HG03354 (cell line): ENCODE measurements around the gene KRTAP10-11.
"Not testable (repeated sequence)": the region's sequence is repeated elsewhere in the genome, so short reads cannot be mapped to it uniquely, and the experiment has no call there.

ENCODE experiments used
- ATAC-seq: cut with Tn5 transposase; IDR thresholded peaks from one replicate; pipeline ENCODE4 v1.9.1; 2021; ENCODE audit warnings: mild to moderate bottlenecking; ENCODE audit not compliant: unreplicated experiment, poor library complexity, severe bottlenecking

The KRTAP10-11 gene

DNA sequence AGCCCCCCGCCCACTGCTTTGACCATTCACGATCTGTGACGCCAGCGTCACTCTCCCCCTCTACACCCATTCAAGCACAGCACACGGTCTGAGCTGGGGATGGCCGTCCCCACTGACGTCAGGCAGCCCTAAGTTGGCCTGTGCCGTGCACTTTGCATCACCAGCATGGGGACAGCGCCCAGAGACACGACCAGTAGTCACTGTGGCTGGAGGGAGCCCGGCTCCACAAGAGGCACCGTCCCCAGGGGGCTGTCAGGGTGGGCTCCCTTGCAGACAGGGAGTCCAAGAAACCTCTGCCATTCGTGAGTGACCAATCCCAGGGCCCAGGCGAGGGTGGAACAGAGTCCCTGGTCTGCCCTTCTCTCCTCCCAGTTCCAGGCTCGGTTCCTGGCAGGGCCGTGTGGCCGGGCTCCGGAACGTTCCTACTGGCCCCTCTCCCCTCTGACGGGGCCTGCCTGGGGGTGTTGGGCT is 32.0 kb upstream of the KRTAP10-11 start:
- ATAC-seq = no peak

DNA sequence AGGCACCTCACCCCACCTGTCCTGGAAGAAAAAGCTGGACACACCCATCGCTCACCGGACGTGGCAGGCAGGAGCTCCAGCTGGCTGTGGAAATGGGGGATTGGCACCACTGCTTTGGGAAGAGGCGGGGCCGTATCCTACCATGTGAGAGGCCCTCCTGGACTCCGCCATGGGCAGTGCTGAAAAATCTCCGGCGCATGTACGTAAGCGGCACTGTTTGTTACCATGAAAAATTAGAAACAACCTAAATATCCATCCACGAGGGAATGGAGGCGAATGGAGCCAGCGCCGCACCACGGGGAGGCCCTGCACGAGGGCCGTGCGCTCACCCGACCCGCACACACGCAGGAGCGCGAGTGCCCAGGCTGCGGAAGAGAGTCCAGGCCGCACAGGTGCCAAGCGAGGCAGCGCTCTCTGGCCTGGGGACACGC is 31.2 kb upstream of the KRTAP10-11 start:
- ATAC-seq = no peak

DNA sequence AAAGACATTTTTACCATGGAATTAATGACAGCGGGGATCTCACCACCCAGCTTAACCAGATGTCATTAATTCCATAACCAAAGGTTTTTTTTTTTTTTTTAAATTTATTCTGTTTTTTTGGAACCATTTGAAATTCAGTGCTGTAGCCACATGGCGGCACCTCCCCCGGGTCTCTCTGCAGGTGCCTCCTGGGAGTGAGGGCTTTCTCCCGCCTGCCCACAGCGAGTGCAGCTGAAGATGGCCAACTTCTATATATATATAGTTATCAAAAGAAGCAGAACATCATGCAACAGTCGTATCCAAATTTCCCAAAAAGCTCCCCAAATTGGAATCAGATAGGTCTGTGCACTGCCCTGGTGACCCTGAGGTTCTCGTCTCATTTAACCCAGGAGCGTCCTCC is 30.7 kb upstream of the KRTAP10-11 start:
- no peak for ATAC-seq

DNA sequence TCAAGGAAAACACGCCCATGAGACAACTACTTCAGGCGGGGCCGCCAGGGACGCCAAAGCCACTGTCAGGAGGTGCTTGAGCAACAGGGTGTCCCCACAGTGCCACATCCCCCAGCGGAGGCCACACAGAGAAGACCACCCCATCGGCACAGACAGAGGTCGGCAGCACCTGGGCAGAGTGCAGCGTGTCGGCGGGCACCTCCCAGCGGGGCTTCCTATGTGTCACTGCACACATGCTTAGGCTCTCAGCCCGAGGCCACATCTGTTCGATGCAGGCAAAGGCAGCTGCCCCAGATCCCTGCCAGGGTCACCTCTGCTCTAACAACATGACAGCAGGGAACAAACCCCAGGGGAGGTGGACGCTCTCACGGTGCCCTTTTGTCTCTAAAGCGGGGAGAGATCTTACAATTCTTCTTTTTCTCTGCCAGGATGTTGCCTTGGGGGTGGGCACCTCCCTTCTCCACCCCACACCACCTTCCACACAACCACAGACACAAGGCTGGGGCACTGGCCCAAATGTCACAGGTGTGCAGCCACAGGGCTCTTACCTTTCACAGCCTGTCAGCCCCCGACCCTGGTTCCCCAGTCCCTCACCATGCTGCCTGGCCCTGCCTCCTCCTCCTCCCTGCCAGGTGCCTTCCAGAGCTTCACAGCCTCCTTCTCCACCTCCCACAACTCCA is 30.2 kb upstream of the KRTAP10-11 start:
- ATAC-seq = no peak

DNA sequence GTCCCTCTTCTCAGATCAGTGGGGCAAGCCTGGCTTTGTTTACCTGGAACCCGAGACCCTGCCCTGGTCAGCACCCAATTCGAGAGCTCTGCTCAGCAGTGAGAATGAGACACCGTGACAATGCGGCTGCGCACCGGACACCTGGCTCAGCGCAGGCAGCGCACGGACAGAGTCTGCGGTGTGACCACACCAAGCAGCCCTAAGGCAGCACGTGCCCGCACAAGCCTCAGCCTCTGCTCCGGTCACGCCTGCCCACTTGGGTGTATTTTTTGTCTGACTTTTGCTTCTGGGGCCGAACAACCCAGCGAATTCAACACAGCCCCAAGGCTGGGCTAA is 29.7 kb upstream of the KRTAP10-11 start:
- no peak for ATAC-seq

DNA sequence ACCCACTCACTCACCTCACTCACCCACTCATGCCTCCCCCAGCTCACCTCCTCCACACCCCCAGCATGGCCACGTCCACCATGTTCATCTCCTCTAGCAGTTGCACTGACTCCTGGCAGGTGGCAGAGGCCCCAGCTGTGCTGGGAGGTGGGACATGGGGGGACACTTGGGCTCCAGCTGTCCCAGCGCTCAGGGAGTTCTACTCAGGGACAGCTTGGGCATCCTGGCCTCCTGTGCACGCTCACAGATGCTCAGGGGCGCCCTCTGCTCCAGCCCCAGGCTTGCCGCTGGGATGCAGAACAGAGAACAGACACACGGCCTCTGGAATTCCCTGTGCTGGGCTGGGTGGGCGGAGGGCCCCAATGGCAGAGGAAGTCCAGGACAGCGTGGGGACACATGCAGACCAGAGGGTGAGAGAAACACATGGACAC is 29.1 kb upstream of the KRTAP10-11 start:
- ATAC-seq = no peak

DNA sequence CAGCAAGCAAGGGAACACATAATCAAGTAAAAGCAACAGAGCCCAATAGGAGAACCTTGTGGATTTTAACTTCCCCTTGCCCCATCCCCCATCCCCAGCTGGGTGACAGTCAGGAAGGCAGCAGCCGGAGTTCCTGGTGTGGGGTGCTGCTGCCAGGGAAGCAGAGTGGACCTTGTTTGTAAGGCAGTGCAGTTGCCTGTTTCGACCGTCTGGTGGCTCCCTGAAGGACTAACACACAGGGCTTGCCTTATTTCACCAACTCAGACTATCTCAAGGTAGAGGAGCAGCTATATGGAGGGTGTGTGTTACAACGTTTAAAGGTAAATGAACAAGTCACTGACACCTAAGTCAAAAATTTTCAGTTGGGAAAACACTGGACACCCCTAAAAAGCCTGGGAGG is 27.7 kb upstream of the KRTAP10-11 start:
- no peak for ATAC-seq

DNA sequence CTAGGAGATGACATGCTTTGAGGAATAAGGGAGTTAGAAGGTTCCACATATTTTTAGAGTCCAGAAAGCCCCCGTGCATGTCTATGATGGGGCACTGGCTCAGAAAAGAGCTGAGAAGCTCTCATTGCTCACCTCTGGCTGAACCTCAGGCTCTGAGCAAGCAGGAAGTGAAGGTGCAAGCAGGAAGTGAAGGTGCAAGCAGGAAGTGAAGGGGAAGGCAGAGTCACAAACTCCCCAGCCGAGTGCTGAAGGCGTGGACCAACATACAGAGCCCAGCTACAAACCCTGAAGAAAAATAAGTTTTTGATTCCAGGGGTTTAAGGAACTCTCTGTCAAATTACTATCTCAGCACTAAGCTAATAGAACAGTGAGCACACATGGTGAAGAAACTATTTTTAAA is 27.3 kb upstream of the KRTAP10-11 start:
- no peak for ATAC-seq

DNA sequence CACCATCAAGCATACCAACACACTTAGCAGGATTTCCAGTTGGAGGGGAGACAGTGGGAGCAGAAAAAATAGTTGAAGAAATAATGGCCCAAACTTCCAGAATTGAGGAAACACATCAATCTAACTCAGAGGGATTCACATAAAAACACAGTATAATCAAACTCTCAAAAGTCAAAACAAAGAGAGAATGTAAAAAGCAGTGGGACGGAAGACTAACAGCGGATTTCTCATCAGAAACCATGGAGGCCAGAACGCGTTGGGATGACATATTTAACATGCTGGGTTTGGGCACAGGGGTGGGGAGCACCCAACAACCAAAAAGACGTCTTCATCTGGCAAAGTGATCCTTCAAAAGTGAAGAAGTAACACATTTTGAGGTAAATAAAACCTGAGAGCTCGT is 26.3 kb upstream of the KRTAP10-11 start:
- no peak for ATAC-seq

DNA sequence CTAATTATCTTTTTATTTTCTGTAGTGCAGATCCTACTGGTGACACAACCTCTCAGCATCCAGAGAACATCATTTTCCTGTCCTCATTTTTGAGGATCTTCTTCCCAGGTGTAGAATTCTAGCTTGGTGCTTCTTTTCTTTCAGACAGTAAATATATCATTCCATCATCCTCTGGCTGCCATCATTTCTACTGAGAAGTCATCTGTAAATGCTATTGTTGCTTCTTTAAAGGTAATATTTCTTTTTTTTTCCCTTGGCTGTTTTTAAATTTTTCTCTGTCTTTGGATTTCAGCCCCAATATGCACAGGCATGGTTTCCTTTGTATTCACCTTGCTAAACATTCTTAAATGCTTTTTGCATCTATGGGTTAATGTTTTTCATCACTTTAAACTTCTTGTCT is 22.6 kb upstream of the KRTAP10-11 start:
- ATAC-seq = no peak

DNA sequence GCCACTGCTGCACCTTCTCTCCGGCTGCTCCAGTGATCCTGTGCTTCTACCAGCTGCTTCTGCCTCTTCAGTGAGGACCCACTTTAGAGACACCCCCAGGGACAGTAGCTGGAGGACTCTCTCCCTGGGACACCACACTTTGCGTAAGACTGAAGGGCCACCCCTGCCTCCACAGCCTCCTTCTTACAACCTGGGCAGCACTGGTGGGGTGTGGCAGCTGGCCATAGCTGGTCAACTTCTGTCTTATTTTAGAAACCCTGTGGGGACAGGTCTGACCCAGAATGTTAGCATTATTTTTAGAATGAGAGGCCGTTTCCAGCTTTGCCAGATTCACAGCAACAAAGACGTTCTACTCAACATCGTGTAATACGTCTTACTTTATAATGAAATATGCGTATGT is 20.5 kb upstream of the KRTAP10-11 start:
- ATAC-seq = no peak

DNA sequence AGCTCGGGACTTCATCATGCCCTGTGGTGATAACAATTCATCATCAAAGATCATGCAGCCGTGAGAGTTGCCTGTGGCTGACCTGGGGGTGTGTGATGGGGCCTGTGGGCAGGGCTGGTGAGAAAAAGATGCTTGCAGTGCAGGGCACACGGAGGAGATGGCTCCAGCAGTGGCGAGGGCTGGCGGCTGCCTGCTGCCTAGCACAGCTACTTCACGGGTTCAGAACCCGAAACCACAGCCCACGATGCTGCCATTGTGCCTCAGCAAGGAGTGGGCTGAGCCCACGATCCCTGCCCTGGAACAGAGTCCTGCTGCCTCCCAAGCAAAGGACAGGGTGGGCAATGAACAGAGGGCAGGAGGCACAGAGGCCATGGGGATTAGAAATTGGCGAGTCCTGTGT is 20.0 kb upstream of the KRTAP10-11 start:
- no peak for ATAC-seq

DNA sequence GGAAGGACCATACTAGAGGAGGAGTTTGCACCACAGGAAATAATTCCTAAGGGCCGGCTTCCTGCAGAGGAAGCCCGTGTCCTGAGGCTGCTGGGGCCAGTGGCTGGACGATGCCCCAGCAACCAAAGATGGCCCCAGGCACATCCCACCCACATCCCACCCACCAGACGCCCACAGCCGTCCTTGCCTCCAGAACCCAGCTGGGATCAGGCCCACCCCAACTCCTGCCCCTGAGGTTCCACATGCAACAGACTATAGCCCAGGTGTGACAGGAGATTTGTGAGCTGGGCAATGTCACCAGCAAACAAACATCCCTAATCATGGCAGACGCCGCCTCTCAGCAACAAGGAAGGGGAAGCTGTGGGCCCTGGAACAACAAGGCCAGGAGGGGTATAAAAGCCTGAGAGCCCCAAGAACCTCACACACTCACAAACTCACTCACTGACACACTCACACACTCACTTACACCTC is 19.5 kb upstream of the KRTAP10-11 start, which contains the start of gene KRTAP10-9:
KRTAP10-9 (plus strand) TSS at position 421 of the 471 bp plus-strand sequence. CDS start 79 bp downstream, outside the sequence.
- no peak for ATAC-seq

DNA sequence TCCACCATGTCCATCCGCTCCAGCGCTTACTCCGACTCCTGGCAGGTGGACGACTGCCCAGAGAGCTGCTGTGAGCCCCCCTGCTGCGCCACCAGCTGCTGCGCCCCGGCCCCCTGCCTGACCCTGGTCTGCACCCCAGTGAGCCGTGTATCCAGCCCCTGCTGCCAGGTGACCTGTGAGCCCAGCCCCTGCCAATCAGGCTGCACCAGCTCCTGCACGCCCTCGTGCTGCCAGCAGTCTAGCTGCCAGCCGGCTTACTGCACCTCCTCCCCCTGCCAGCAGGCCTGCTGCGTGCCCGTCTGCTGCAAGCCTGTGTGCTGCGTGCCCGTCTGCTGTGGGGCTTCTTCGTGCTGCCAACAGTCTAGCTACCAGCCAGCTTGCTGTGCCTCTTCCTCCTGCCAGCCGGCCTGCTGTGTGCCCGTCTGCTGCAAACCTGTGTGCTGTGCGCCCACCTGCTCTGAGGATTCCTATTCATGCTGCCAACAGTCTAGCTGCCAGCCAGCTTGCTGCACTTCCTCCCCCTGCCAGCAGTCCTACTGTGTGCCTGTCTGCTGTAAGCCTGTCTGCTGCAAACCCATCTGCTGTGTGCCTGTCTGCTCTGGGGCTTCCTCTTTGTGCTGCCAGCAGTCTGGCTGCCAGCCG is 18.9 kb upstream of the KRTAP10-11 start:
- not testable (repeated sequence) for ATAC-seq

DNA sequence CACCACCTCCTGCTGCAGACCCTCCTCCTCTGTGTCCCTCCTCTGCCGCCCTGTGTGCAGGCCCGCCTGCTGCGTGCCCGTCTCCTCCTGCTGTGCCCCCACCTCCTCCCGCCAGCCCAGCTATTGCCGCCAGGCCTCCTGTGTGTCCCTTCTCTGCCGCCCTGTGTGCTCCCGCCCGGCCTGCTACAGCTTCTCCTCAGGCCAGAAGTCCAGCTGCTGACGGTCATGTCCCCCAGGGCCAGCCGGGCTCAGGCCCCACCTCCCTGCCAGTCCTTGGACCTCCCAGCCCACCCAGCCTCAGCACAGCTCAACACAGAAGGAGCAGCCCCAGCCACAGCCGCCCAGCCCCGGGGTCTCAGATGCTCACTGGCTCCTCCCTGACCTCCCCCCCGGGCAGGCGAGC is 18.4 kb upstream of the KRTAP10-11 start:
- ATAC-seq = not testable (repeated sequence)

DNA sequence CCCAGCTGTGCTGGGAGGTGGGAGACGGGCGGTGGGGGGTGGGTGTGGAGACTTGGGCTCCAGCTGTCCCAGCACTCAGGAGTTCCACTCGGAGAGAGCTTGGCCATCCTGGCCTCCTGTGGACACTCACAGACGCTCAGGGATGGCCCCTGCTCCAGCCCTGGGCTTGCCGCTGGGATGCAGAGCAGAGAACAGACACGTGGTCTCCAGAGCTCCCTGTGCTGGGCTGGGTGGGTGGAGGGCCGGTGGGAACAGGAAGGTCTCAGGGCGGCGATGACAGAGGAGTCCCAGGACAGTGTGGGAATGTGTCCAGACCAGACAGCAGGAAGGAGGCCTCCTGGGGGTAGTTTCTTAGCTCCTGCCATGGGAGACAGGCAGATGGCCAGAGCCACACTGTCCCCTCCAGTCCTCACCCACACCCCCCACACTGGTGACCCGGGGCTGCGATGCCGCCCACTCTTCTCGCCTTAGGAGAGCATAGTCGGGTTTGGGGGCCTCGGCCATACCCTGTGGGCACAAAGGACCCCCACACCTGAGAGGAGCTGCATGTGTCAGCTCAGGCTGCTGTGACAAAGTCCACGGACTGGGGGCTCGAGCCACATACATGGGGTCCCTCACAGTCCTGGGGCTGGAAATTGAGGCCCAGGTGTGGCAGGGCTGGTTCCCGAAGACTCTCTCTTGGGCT is 17.4 kb upstream of the KRTAP10-11 start:
- ATAC-seq = no peak

DNA sequence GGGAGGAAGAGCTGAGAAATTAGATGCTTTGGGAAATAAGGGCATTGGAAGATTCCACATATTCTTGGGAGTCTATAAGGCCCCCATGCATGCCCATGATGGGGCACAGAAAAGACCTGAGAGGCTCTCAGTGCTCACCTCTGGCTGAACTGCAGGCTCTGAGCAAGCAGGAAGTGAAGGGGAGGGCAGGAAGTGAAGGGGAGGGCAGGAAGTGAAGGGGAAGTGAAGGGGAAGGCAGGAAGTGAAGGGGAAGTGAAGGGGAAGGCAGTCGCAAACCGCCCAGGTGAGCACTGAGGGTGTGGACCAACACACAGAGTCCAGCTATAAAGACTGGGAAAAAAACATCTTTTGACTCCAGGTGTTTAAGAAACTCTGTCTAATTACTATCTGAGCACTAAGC is 15.8 kb upstream of the KRTAP10-11 start:
- no peak for ATAC-seq

DNA sequence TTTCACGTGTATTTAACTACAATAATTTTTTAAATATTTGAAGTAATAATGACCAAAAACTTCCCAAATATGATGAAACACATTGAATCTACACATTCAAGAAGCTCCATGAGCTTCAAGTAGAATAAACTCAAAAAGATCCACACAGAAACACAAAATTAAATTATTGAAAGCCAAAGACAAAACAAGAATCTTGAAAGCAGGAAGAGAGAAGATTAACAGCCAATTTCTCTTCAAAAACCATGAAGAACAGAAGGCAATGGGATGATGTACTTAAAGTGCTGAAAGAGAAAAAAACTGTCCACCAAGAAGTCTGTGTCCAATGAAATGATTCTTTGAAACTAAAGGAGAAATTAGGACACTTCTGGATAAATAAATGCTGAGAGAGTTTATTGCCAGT is 14.1 kb upstream of the KRTAP10-11 start:
- ATAC-seq = no peak

DNA sequence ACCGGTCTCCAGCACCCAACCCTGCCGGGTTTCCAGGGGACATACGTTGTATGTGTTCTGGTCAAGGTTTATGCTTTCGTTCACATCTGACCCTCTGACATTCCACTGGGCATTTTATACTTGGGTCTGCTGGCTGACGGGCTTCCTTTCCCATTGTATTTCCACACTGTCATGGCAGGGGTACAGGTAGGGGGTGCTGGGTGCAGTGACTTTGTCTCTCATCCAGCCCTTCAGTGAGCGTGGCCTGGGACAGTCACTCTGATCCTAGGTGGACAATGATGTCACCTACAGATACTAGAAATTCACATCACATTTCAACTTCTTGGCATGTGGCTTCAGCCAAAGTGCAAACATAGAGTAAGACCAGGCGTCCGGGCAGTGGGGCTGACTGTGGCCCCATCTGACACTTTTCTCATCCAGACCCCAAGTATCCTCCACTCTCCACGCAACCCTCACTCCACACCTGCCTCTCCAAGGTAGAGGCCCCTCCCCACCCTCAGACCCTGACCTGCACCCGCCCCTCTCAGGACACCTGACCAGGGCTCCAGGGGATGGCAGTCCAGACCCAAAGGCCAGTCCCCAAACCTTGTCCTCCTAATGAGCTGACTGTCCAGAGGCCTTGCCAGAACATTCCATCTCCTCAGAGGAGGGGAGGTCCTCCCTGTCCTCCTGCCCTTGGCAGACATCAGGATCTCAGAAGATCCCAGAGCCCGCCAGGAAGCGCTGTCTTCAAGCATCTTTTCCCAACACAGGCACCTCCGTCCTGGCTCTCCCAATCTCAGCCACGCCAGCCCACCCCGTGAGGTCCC is 9.8 kb upstream of the KRTAP10-11 start:
- no peak for ATAC-seq
